Ishikawa (cell line): ENCODE results near the gene MYBL2.

ENCODE experiments used
- CEBPB ChIP-seq: IDR thresholded peaks from 2 replicates; pipeline ENCODE4 v1.6.1; 2012
- EP300 ChIP-seq: IDR thresholded peaks from 2 replicates; pipeline ENCODE4 v1.6.1; 2012; ENCODE audit warnings: borderline replicate concordance
- MAX ChIP-seq: IDR thresholded peaks from 2 replicates; pipeline ENCODE4 v1.6.1; 2012
- RAD21 ChIP-seq: IDR thresholded peaks from 2 replicates; pipeline ENCODE4 v1.6.1; 2012; ENCODE audit warnings: low read depth
- REST ChIP-seq: IDR thresholded peaks from 2 replicates; pipeline ENCODE4 v1.6.1; 2012; ENCODE audit warnings: low read depth, mild to moderate bottlenecking
- TAF1 ChIP-seq: IDR thresholded peaks from 2 replicates; pipeline ENCODE4 v1.6.1; 2012; ENCODE audit warnings: low read depth, mild to moderate bottlenecking
- YY1 ChIP-seq: IDR thresholded peaks from 2 replicates; pipeline ENCODE4 v1.6.1; 2012; ENCODE audit warnings: low read depth

- TF ChIP-seq RAD21 (no peak), MAX (no peak), REST (no peak), YY1 (no peak), CEBPB (no peak), TAF1 (no peak), EP300 (no peak)
These were observed 12.9 kb upstream of the MYBL2 start for GRCh38 chr20:43653966-43654365.
